ENCODE results near the gene ATP2B1. TPM values are rescaled to one million over a fixed set of nuclear protein-coding genes. Genes with fewer than 3 reads are reported as not detected.

Gene ATP2B1
- total and polyA plus RNA-seq, 2 of the 13 experiments (the other 11 are each of a cell fraction or from before 2014, with no cell fraction given): 12.1 to 60.2 TPM

DNA sequence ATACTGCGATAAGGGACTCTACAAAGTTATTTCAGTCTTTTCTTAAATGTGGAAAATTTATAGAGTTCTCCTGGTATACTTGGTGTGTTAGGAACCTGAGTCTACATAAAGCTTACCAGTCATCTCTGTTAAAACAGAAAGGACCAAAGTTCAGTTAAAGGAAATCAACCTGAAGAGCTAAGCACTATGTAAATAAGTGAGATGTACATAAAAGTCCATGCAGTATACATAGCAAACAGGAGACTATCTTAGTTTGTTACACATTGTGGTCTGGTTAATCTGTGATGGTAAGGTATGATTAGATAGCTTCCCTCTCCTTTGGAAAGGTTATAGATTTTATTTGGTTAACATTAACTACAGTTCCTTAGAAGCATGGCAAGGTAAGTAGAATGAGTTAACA lies 75.9 kb downstream of the ATP2B1 start (continued):
- TF ChIP-seq, protein P1, sequence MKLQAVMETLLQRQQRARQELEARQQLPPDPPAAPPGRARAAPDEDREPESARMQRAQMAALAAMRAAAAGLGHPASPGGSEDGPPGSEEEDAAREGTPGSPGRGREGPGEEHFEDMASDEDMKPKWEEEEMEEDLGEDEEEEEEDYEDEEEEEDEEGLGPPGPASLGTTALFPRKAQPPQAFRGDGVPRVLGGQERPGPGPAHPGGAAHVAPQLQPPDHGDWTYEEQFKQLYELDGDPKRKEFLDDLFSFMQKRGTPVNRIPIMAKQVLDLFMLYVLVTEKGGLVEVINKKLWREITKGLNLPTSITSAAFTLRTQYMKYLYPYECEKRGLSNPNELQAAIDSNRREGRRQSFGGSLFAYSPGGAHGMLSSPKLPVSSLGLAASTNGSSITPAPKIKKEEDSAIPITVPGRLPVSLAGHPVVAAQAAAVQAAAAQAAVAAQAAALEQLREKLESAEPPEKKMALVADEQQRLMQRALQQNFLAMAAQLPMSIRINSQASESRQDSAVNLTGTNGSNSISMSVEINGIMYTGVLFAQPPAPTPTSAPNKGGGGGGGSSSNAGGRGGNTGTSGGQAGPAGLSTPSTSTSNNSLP (IDR thresholded peaks at IDR 0.05; ENCODE audit: low read depth, low read length): peak; percentile 95
- TF ChIP-seq ZNF652 (CRISPR knock-in tag; IDR thresholded peaks at IDR 0.05; ENCODE audit: borderline replicate concordance, low read depth) (peak; percentile 82; the same call in 1 of the 2 replicates), RARA (CRISPR knock-in tag; IDR thresholded peaks at IDR 0.05) (peak; percentile 89), ZNF496 (CRISPR knock-in tag; IDR thresholded peaks at IDR 0.05; ENCODE audit: insufficient replicate concordance) (no peak), GPN1 (CRISPR knock-in tag; IDR thresholded peaks at IDR 0.05; ENCODE audit: borderline replicate concordance) (no peak), ZNF672 (CRISPR knock-in tag; IDR thresholded peaks at IDR 0.05) (no peak), FOXO1 (CRISPR knock-in tag; IDR thresholded peaks at IDR 0.05) (peak; percentile 88; the same call in 1 of the 2 replicates), KAT8 (CRISPR knock-in tag; IDR thresholded peaks at IDR 0.05) (peak; percentile 76), ZNF530 (CRISPR knock-in tag; IDR thresholded peaks at IDR 0.05; ENCODE audit: low read depth) (no peak), KLF9 (CRISPR knock-in tag; IDR thresholded peaks at IDR 0.05; ENCODE audit: low read depth) (0 out of 2 replicates have a peak, but pooled peaks have one; percentile 59), SSRP1 (CRISPR knock-in tag; IDR thresholded peaks at IDR 0.05) (peak; percentile 83; the same call in 1 of the 2 replicates), PHF21A (CRISPR knock-in tag; IDR thresholded peaks at IDR 0.05) (peak; percentile 50; the same call in 1 of the 2 replicates), PHB2 (IDR thresholded peaks at IDR 0.05; ENCODE audit: partially characterized antibody) (no peak)
- TF ChIP-seq, protein P2, sequence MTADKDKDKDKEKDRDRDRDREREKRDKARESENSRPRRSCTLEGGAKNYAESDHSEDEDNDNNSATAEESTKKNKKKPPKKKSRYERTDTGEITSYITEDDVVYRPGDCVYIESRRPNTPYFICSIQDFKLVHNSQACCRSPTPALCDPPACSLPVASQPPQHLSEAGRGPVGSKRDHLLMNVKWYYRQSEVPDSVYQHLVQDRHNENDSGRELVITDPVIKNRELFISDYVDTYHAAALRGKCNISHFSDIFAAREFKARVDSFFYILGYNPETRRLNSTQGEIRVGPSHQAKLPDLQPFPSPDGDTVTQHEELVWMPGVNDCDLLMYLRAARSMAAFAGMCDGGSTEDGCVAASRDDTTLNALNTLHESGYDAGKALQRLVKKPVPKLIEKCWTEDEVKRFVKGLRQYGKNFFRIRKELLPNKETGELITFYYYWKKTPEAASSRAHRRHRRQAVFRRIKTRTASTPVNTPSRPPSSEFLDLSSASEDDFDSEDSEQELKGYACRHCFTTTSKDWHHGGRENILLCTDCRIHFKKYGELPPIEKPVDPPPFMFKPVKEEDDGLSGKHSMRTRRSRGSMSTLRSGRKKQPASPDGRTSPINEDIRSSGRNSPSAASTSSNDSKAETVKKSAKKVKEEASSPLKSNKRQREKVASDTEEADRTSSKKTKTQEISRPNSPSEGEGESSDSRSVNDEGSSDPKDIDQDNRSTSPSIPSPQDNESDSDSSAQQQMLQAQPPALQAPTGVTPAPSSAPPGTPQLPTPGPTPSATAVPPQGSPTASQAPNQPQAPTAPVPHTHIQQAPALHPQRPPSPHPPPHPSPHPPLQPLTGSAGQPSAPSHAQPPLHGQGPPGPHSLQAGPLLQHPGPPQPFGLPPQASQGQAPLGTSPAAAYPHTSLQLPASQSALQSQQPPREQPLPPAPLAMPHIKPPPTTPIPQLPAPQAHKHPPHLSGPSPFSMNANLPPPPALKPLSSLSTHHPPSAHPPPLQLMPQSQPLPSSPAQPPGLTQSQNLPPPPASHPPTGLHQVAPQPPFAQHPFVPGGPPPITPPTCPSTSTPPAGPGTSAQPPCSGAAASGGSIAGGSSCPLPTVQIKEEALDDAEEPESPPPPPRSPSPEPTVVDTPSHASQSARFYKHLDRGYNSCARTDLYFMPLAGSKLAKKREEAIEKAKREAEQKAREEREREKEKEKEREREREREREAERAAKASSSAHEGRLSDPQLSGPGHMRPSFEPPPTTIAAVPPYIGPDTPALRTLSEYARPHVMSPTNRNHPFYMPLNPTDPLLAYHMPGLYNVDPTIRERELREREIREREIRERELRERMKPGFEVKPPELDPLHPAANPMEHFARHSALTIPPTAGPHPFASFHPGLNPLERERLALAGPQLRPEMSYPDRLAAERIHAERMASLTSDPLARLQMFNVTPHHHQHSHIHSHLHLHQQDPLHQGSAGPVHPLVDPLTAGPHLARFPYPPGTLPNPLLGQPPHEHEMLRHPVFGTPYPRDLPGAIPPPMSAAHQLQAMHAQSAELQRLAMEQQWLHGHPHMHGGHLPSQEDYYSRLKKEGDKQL (CRISPR knock-in tag; IDR thresholded peaks at IDR 0.05; ENCODE audit: low read depth): peak; percentile 97
- TF ChIP-seq, protein P3, sequence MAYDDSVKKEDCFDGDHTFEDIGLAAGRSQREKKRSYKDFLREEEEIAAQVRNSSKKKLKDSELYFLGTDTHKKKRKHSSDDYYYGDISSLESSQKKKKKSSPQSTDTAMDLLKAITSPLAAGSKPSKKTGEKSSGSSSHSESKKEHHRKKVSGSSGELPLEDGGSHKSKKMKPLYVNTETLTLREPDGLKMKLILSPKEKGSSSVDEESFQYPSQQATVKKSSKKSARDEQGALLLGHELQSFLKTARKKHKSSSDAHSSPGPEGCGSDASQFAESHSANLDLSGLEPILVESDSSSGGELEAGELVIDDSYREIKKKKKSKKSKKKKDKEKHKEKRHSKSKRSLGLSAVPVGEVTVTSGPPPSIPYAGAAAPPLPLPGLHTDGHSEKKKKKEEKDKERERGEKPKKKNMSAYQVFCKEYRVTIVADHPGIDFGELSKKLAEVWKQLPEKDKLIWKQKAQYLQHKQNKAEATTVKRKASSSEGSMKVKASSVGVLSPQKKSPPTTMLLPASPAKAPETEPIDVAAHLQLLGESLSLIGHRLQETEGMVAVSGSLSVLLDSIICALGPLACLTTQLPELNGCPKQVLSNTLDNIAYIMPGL (CRISPR knock-in tag; IDR thresholded peaks at IDR 0.05; ENCODE audit: borderline replicate concordance in 1 of 2, low read depth in 1 of 2): peak in 1 of 2 experiments; percentile 27; a peak in 1 of 4 replicates
- TF ChIP-seq, protein P4, sequence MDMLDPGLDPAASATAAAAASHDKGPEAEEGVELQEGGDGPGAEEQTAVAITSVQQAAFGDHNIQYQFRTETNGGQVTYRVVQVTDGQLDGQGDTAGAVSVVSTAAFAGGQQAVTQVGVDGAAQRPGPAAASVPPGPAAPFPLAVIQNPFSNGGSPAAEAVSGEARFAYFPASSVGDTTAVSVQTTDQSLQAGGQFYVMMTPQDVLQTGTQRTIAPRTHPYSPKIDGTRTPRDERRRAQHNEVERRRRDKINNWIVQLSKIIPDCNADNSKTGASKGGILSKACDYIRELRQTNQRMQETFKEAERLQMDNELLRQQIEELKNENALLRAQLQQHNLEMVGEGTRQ (IDR thresholded peaks at IDR 0.05; ENCODE audit: low read depth, low read length): no peak
- TF ChIP-seq, protein P4 (CRISPR knock-in tag; IDR thresholded peaks at IDR 0.05; ENCODE audit: borderline replicate concordance): no peak
- TF ChIP-seq, protein P5, sequence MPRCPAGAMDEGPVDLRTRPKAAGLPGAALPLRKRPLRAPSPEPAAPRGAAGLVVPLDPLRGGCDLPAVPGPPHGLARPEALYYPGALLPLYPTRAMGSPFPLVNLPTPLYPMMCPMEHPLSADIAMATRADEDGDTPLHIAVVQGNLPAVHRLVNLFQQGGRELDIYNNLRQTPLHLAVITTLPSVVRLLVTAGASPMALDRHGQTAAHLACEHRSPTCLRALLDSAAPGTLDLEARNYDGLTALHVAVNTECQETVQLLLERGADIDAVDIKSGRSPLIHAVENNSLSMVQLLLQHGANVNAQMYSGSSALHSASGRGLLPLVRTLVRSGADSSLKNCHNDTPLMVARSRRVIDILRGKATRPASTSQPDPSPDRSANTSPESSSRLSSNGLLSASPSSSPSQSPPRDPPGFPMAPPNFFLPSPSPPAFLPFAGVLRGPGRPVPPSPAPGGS (CRISPR knock-in tag; IDR thresholded peaks at IDR 0.05): no peak
